Measurements from ENCODE around the gene SOX12.

Gene SOX12

DNA sequence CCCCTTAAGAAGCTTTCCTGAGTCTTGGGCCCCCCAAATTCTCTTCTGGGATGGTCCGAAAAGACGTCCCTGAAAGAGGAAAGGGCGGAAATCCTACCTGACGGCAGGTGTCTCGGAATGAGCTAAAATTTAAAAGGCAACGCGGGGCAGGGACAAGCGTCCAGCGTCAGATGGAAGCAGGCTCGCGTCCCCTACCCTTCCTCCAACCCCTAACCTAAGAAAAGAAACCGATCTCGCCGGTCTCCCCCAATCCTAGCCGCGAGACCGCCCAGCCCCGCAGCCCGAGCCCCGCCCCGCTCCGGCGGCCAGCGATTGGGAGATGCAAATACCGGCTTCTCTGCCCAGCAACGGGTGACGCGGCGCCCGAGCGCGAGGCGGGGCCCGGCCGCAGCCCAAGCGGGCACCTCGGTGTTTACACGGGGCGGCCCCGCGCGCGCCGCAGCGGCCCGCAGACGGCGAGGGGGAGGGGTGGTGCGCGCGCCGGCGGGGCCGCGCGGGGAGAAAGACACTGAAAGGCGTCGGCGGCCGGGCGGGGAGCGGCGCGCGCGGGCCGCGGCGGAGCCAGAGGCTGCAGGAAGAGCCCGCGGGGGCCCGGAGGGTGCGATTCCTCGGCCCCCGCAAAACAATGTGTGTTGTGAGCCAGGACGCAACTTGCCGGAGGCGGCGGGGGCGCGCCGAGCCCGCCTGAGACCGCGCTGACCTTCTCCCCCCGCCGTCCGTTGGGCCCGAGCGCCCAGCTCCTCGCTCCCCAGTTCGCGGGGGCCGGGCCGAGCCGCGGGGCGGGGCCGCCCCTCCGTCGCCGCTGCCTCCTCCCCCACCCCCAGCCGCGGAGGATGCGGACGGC, at the start of gene SOX12:
Gene SOX12 (plus strand): TSS at position 508 of the 844 bp plus-strand sequence. CDS start 373 bp downstream, outside the sequence.
- peak; percentile 93 for DNase-seq

DNA sequence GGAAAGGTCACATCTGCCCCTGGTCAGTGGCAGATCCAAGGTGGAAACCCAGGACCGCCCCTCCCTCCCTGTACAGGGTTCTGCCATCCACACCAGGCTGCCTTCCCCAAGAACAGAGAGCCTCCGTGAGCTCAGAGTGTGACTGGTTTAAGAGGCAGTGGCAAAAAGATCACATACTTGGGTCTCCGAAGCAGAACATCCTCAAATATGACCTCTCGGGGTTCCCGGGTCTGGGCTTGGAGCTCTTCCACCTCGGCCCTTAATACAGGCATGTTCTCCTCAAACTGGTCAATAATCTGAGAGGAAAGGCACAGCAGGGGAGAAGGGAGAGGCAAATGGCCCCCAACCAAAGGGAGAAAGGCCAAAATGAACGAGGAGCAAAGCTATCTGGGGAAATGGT, 49.6 kb upstream of the SOX12 start:
- DNase-seq = no peak

DNA sequence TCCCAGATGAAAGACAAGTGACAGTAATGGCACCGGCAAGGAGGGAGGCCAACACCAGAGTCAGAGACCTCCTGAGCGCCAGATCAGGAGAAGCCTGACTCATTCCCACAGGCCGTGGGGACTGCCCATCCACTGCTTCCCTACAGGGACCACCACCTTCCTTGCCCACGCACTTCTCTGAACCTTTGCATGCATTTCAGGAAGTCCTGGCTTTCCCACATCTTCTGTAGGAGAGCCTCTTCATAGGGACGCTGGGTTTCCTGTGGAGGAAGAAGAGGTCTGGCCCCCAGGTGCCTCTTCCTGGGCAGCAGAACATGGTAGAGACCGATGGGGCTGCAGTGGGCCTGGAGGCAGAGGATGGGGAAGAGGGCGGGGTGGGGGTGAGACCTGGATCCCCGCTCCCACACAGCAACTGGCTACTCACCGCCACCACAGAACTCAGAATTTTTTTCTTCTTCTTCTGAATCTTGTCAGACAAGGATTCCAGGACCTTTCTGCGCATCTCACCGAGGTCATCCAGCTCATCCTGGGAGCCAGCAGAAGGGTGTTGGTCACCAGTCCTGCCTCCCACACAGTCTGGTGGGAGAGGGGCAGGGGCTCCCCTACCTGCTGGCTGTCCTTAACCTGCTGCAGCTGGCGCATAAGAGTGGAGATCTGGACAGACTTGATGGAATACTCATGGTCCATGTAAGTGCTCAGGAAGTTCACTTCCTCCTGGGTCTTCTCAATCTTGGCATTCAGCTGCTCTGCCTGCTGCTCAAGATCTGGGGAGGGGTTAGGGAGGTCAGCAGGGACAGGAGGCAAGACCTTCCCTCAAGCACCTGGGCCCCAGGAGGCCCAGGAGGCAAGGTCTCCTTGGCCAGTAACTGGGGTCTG, 48.5 kb upstream of the SOX12 start:
- DNase-seq = no peak

DNA sequence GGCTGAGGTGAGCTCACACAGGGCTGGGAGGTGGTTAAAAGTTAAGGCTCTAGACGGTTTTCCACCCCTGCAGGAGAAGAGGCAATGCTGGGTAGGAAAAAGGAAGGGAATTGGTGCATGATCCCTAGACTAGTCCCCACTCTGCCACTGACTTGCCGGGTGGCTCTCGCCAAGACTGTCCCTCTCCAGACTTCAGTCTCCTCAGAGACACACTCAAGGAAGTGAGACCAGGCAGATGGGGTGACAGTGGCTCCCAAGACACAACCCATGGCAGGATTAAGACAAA, 47.9 kb upstream of the SOX12 start:
- DNase-seq = no peak

DNA sequence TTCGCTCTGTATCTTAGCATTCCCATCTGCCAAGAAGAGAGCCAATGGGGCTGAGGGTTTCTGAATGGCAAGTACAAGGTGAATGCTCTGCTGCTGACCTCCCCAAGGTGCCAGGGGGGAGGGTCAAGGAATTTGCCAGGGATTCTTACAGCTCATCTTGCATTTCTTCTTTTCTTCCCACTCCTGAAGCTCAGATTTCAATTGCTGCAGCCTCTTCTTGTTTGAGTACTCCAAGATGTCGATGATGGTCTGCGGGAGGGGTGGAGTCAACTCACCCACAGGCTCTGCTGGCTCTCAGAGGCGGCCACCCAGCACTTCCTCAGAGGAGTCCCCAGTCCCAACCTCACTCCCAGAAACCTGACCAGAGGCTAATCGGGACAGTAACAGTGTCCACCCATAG, 47.2 kb upstream of the SOX12 start:
- DNase-seq = no peak

DNA sequence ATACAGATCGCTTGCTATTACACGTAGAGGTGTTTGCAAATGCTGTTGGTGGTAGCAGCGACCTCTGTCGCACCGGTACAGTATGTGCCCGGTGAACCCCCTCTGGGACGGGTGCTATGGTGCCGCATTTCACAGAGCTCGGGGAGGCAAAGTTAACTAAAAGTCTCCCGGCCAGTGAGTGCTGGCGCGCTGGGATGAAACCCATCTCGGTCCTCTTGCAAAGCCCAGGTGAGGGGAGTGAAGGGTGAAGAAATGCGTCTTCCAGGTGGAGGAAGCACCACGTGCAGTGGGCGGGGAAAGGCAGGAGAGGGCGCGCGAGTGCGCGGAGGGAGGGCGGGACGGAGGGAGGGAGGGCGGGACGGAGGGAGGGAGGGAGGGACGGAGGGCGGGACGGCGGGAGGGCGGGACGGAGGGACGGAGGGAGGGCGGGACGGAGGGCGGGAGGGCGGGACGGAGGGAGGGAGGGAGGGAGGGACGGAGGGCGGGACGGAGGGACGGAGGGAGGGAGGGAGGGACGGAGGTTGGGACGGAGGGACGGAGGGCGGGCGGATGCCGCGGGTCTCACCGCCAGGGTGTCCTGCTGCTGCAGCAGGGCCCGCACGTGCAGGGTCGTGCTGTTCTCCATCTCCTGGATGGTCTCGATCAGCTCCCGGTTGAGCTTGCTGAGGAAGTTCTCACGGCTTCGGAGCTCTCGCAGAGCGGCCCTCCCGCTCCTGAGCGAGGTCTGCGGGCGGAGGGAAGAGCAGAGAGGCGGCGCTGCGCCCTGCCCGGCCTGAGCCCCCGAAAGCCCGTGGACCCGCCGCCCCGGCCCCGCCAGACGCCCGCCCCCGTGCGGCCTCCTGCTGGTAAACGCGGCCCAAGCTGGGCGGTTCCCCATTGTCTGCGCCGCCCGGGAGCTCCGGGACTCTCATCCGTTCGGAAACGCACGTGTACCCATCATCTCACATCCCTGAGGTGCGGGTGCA, 46.5 kb upstream of the SOX12 start:
- DNase-seq = no peak

DNA sequence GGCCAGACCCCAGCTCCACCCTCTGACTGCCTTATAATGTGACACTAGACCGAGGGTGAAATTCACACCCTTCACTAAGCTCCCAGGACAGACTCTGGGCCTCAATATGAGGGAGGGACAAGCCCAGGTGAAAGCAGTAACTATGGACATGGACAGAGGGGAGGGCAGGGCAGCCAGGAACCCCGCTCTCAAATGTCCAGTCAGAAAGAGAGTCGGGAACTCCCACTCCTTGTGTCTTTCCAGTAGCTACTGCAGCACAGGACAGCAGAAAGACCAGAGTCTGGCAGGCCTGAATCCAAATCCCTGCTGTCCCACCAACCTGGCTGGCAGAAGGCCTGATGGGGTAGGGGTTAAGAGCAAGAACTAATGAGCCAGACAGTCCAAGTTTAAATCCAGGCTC, 41.2 kb upstream of the SOX12 start:
- DNase-seq = no peak

DNA sequence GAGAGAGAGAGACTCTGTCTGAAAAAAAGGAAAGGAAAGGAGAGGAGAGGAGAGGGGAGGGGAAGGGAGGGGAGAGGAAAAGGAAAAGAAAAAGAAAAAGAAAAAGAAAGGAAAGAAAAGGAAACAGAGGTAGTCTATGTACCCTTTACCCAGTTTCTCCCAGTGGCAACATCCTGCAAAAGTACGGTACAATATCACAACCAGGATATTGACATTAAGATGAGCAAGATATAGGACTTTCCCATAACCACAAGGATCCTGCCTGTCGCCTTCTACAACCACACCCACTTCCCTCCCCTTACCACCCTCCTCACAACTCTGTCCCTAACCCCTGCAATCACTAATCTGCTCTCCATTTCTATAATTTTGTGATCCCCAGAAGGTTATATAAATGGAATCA, 38.8 kb upstream of the SOX12 start:
- DNase-seq = no peak

DNA sequence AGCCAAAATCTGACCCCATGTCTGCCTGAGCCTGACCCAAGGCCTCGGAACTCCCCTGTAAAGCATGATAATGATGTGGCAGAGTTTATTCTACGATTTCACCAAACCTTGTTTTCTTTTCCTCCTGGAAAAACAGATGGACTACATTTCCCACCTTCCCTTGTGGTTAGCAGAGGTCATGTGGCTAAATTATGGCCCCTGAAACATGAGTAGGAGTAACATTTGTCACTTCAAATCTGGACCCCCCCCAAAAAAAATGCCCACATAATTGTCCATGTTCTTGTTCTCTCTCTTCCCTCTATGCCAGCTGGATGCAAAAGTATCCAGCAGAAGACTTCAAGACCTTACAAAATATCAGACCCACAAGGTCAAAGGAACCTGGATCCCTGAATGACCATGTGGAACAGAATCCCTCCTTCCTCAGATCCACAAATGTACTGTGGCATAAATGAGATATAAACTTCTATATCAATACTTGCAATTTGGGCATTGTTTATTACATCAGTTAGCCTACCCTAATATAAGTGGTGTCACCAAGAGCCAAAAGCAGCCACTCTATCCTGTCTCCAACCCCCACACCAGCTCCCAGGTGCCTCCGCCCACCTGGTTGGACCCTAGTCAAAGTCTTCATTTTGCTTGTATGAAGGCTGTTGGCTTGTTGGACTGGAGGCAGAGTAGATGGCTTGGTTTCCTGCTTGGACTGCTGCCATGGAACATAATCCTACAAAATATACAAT, 36.2 kb upstream of the SOX12 start:
- DNase-seq = no peak

DNA sequence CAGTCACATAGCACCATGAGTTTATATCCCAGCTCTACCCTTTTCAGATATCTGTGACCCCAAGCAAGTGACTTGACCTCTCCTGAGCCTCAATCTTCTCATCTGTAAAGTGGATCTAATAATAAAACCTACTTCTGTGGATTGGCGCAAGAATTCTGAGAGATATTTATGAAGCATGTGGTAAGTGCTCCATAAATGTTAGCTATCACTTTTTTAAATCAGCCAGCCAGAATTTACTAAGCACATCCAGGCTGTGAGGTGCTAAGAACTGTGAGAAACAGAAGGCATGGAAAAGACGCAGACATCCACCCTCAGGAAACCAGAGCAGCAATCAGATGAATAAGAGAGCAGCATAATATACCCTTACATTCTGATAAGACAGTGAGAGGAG, 35.7 kb upstream of the SOX12 start:
- no peak for DNase-seq

DNA sequence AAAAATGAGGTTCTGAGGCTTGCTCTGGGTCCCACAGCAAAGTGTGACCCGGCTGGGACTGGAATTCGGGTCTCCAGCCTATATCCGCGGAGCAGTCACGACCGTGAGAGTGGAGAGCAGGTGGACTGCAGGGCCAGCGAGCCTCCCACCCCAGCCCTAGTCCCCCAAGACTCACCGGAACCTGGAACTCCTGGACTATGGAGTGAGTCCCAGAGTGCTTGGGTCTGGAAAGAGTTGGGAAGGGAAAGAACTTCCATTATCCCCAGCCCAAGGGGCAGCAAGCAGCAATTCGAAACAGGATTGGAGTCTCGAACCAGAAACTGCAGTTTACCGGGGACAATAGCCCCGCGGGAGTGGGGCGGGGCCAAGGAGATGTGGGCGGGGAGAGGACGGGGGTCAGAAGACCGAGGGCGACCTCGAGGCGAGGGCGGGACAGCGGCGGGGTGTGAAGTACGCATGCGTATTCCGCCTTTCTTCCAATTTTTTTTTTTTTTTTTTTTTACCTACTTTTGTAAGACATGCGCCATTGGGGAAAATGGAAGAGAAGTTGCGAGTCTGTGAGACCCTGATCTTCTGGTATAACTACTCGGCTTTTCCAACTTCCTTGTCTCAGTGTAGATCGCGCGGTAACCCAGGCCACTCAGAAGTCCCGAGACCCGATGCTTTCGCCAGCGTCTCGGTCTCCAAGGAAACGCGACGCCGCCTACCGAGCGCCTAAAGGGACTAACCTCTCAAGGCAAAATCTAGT, 35.1 kb upstream of the SOX12 start, which contains the start of gene C20orf96:
Gene C20orf96 (minus strand): TSS at position 667 of the 748 bp plus-strand sequence. CDS start 140 bp downstream, at position 527.
- DNase-seq = peak; percentile 94

DNA sequence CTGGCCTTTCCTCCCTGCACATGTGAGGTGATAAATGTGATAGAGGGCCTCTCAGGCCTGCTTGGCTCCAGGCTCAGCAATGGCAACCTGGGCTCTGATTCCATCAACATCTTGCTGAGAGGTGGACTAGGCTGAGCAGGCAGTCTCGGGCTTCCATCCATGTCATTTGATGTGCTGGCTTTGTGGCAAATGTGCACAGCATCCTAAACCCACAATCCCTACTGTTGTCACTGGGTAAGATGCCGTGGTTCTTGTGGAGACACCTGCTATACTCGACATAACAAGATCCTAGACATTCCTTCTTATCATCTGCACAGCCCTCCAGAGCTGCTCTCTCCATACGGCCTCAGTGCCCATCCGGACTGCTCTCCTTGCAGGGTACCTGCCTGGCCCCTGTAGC, 30.8 kb upstream of the SOX12 start:
- no peak for DNase-seq

DNA sequence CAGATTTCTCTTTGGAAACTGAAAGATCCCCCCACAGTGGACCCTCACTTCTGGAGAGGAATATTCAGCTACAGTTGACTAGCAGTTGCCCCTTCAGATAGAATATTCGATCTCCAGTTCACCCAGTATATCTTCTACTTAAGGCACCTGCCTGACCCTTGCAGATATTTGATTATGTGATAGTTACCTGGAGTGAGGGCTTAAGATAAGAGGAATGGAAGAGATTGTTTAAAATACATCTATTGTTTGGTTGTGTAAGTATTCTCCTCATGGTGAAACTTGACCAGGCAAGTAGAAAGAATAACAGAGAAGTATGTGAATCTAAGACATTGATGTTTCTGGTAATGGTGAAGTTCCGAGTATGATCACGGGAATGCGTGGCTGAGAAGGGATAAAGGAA, 29.5 kb upstream of the SOX12 start:
- DNase-seq = no peak

DNA sequence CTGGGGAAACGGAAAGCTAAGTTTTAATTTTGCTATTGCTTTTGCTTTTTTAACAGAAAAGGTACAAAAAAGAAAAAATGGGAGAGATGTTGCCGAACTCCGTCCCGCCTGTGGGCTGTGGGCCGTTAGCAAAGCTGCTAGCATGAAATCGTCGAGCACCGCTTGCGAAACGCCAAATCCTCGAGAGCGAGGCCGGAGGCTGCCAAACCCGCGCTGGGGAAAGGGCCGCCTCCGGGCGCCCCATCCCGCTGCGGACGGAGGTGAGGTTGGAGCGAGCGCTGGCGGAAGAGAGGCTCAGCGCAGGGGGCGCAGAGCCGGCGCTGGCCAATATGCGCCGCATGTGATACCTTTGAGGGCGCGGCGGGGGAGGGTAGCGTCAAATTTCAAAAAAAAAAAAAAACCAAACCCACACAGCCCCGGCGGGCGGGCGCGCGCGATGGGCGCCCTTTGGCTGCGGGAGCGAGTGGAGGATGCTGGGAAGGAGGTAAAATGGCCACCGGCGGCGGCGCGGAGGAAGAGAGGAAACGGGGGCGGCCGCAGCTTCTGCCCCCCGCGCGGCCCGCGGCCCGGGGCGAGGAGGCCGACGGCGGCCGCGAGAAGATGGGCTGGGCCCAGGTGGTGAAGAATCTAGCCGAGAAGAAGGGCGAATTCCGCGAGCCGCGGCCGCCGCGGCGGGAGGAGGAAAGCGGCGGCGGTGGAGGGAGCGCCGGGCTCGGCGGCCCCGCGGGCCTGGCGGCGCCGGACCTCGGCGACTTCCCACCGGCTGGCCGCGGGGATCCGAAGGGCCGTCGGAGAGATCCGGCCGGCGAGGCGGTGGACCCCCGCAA, 28.0 kb upstream of the SOX12 start, which contains the start of gene ZCCHC3:
Gene ZCCHC3 (plus strand): TSS at position 473 of the 827 bp plus-strand sequence. CDS start 17 bp downstream, at position 490.
- DNase-seq = peak; percentile 97

DNA sequence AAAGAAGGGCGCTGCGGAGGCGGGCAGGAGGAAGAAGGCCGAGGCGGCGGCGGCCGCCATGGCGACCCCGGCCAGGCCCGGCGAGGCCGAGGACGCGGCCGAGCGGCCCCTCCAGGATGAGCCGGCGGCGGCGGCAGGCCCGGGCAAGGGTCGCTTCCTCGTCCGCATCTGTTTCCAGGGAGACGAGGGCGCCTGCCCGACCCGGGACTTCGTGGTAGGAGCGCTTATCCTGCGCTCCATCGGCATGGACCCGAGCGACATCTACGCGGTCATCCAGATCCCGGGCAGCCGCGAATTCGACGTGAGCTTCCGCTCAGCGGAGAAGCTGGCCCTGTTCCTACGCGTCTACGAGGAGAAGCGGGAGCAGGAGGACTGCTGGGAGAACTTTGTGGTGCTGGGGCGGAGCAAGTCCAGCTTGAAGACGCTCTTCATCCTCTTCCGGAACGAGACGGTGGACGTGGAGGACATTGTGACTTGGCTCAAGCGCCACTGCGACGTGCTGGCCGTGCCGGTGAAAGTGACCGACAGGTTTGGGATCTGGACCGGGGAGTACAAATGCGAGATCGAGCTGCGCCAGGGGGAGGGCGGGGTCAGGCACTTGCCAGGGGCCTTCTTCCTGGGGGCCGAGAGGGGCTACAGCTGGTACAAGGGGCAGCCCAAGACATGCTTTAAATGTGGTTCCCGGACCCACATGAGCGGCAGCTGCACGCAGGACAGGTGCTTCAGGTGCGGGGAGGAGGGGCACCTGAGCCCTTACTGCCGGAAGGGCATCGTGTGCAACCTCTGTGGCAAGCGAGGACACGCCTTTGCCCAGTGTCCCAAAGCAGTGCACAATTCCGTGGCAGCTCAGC, 27.2 kb upstream of the SOX12 start:
- peak; percentile 77 for DNase-seq

DNA sequence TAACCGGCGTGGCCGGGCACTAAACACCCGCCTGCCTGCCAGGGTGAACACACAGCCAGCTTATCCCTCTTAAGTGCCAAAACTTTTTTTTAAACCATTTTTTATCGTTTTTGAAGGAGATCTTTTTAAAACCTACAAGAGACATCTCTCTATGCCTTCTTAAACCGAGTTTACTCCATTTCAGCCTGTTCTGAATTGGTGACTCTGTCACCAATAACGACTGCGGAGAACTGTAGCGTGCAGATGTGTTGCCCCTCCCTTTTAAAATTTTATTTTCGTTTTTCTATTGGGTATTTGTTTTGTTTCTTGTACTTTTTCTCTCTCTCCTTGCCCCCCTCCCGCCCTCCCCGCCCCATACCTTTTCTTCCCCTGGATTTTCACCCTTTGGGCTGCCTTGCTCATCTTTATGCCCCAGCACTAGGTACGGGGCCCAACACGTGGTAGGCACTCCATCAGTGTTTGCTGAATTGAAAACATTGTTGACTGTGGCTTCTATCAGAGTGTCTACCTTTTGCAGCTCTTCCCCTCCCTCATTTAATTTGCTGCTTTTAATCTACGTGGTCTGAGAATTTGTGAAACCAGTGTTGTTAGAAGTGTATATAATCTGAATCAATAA, 26.5 kb upstream of the SOX12 start:
- no peak for DNase-seq

DNA sequence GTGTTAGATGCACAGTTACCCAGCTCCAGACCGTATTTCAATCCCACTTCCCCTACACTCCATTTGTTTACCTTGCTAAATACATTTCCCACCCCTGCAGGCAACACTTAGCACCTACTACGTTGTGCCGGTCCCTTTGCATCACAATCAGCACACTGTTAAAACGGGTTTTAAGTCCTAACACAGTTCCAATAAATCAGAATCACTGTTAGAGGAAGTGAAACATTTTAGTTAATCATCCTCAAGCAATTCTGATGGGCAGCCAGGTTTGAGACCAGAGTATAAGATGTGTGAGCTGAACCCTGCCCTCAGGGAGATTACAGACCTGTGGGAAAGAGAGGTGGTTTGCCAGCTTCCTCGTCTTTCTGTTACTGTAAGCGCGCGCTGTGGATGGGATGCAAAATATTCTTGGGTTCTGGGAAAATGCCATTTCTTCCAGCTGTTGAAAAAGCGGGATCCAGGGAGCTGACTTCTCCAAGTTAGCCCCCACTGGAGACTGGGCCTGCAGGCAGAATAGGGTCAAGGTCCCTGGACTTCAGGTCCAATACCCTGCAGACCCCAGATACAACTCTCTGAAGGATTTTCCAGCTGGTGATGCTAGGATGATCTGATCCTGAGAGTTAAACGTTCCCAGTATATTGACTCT, 24.9 kb upstream of the SOX12 start:
- DNase-seq = peak; percentile 21
